IPS-NIHi7 (cell line): ENCODE results near the gene RCE1.

Experiments used
- DNase-seq: peaks from one replicate; pipeline ENCODE4 v3.0.0; 2012; ENCODE audit warnings: mixed read lengths; ENCODE audit errors: extremely low spot score

Gene RCE1

GRCh38 chr11:66885950-66886440 is 42.8 kb downstream of the RCE1 start:
- DNase-seq: no peak

DNA sequence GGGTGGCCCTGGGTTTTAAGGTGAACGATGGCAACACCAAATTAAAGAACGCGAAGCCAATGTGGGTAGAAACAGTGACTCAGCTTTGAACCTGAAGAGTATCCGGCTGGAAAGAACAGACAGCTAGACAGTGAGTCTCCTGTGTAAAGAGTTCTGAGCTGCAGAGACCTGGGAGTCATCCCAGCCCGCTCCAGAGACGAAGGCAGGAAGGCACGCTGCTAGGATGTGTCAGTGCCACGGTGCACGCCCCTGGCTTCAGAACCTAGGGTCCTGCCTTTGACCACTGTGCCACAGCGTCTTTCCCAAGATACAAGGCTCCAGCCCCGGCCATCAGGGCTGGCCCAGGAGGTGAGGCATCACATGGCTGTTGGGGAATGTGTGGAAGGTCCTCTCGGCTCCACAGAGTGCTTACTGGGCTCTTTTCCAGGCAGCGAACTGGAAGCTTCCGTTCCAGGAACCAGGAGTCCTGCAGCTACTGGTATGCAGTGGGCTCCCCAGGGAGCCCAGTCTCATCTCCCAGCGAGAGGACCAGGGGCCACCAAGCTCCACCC is 43.5 kb downstream of the RCE1 start:
- DNase-seq: no peak

DNA sequence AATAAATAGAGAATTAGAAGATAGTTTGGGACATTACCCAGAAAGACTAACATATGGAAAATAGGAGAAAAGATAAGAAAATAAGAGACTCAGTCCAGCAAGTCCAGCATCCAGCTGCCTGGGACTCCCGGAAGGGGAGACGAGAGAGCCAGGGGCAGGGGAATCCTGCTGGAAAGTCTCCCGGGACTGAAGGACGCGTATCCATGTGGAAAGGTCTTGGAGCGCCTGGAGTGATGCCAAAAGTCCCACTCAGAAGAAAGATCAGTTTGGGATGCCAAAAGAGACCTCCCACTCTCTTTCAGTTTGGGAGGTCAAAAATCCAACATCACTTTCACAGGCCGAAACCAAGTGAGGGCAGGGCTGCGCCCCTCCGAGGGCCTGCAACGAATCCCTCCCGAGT is 44.3 kb downstream of the RCE1 start:
- no peak for DNase-seq

DNA sequence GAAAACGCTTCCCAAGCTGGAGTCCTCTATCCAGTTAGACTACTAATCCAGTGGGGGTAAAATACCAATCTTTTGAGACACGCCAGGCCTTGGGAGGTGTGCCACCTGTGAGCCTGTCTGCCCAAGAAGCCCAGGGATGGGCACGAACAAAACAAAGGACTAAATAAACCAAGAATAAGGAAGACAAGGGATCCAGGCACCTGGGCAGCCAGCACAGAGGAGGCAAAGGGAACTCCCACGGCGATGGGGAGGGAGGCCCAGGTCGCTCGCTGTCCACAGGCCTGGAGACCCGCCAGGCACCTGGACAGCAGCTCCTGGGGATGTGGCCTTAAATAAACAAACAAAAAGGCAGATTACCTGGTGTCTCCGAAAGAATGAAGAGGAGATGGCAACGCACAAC is 45.0 kb downstream of the RCE1 start:
- DNase-seq: no peak

DNA sequence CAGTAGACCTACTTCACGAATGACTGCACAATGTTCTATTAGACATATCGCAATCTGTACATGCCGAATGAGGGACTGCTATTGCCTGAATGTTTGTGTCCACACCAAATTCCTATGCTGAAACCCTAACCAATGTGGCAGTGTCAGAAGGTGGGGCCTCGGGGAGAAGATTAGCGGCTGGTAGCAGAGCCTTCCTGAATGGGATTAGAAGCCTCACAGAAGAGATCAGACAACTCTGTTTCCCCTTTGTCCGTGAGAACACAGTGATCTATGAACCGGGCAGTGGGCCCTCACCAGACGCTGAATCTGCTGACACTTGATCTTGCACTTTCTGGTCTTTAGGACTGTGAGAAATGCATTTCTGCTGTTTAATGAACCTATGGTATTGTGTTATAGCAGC is 46.7 kb downstream of the RCE1 start:
- no peak for DNase-seq

- no peak for DNase-seq
Measured at GRCh38 chr11:66891851-66892660, 48.8 kb downstream of the RCE1 start.

DNA sequence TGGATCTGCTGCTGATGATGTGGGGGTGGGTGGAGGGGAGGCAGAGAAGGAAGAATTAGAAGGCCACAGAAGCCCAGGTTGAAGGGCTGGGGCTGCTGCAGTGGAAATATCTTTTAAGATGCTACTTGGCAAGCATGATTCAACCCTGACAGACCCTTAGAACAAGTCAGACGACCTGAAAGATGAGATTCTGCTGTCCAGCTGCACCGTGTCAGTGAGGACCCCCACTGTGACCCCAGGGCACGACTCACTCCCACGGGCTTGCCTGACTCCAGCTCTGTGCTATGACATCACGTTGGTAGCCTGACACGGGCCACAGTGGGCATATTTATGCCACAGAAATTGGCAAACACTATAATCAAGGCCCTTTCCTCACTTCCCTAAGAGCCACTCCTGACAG is 49.7 kb downstream of the RCE1 start:
- DNase-seq: no peak

DNA sequence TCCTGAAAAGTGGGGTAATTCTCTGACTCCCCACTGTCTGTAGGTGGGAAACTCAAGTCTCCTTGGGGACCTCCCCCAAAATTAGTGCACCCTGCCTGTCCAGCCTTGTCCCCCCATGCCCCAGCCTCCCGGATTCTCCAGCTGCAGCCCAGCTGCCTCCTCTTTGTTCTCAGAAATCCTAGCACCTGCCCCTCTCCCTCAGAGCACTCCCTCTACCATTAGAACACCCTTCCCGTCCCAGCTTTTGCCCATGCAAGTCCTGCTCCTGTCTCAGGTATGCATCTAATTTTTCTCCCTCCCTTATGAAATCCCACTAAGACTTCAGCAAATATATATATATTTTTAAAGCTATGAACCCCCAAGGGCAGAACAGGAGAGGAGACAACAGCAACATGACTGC is 50.9 kb downstream of the RCE1 start:
- no peak for DNase-seq
